ENCODE data around the gene TTLL6. TPM values are rescaled to one million over a fixed set of nuclear protein-coding genes. Genes with fewer than 3 reads are reported as not detected.

The TTLL6 gene
- total and polyA plus RNA-seq, 2 donors (not counting 3 experiments of a cell fraction or from before 2014, with no cell fraction given), result not detected

DNA sequence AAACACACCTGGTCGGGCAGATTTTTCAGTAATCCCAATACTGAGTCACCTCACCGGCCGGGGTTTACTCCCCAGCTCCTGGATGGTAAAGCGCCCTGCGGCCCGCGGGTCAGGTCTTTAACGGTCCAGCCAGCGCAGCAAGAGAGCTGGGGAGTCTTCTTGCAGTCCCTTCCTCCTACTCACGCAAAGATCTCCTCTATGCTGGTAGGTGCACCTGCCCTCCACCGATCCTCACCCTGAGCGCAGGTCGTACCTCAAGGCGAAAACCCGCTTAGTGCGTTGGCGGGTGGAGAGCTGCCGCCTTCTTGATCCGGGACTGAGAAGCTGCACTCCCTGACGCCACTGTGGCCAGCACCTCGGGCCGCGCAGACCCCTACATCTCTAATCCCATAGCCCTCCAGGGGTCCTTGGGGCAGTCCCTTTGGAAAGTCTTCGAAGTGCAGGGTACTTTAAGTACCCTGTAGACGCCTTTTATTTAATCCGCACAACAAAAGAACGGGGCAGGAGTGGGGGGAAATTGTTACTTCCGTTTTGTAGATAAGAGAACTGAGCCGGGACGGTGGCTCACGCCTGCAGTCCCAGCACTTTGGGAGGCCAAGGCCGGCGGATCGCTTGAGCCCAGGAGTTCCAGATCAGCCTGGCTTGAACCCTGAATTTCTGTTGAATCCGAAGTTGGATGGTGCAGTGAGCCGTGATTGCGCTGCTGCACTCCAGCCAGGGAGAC is 78.1 kb downstream of the TTLL6 start:
- no peak overlapping the region for H3K27ac ChIP-seq (ENCODE audit: insufficient read depth, low read depth, low read length)
- H3K27me3 ChIP-seq (ENCODE audit: control insufficient read depth in 2 of 2, insufficient read depth in 2 of 2, low read length in 2 of 2), result peaks cover 82 to 96% of the 10 kb centered on the region in 2 experiments
- no peaks in the 10 kb centered on the region for H3K4me1 ChIP-seq (ENCODE audit: control insufficient read depth, extremely low read depth, insufficient read depth, low read length)
- no peak overlapping the region for H3K4me3 ChIP-seq (replicated peaks in 1 of 3; ENCODE audit: insufficient read depth in 1 of 3, low read depth in 1 of 3, low read length in 3 of 3)
- no TSS peak for BruUV-seq (replicated peaks)
- FAIRE-seq, result no peak
- H3K9ac ChIP-seq (replicated peaks; ENCODE audit: extremely low read depth, insufficient read depth, low read length), result no peak overlapping the region
- no peaks in the 10 kb centered on the region for H3K9me3 ChIP-seq (replicated peaks; ENCODE audit: control insufficient read depth, insufficient read depth, low read length)
- no peak overlapping the region for H2AFZ ChIP-seq (ENCODE audit: low read depth, low read length)
- TF ChIP-seq POLR2A (IDR thresholded peaks at IDR 0.05; ENCODE audit: low read depth, low read length) (no peak), MYC (IDR thresholded peaks at IDR 0.05; ENCODE audit: low read depth, low read length) (no peak), FOS (IDR thresholded peaks at IDR 0.05; ENCODE audit: borderline replicate concordance, insufficient read depth, low read length) (no peak), EZH2 (IDR thresholded peaks at IDR 0.05; ENCODE audit: borderline replicate concordance, low read depth, low read length, severe bottlenecking) (peak; percentile 86)
- TF ChIP-seq, protein P1, sequence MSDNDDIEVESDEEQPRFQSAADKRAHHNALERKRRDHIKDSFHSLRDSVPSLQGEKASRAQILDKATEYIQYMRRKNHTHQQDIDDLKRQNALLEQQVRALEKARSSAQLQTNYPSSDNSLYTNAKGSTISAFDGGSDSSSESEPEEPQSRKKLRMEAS (IDR thresholded peaks at IDR 0.05; ENCODE audit: insufficient read depth, insufficient read length), result no peak
- dilution Hi-C loops (cut with MboI; ENCODE audit: extremely low pct_ligation_motif_present, low sequenced_read_pairs), result no loop called here
- no peaks in the 10 kb centered on the region for H4K20me1 ChIP-seq (replicated peaks; ENCODE audit: control insufficient read depth, extremely low read depth, insufficient read depth, low read length)
- H3K36me3 ChIP-seq (ENCODE audit: control insufficient read depth in 2 of 2, extremely low read depth in 1 of 2, insufficient read depth in 2 of 2, low read length in 2 of 2), result no peaks in the 10 kb centered on the region
- no peak overlapping the region for H3K4me2 ChIP-seq (ENCODE audit: insufficient read depth, low read length)
- no peaks in the 10 kb centered on the region for H3K9me1 ChIP-seq (replicated peaks; ENCODE audit: control insufficient read depth, extremely low read depth, insufficient read depth, low read length)
- POLR2A ChIA-PET, result no interaction called here
- intact Hi-C loops (cut with micrococcal nuclease), result no loop called here
- H3K79me2 ChIP-seq (ENCODE audit: control insufficient read depth, insufficient read depth, low read length), result no peaks in the 10 kb centered on the region
- no peak for DNase-seq (ENCODE audit: low read depth, low spot score)
- CTCF ChIA-PET, result interaction anchor here (1.0 to 5.4 kb wide), 3 partner anchors 9 to 14 kb away, joined by 3 to 35 read pairs (median 3); no protein-coding TSS in a partner anchor

DNA sequence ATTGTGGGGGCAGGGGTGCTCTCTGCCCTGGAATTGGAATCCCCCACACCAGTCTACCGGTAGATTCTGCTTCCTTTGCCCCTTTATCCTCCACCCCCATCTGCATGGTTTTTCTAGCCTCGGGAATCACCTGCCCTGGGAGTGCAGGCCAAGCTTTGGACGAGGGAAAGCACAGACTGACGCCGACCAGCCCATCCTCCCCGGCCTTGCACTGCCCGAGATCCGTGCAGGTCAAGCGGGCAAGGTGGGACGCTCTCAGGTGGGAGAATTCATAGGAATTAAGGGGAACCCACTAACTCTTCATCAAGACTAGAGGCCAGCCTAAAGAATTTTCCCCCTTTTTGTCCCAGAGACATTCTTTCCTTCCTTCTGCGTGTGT is 78.6 kb downstream of the TTLL6 start:
- DNase-seq (ENCODE audit: low read depth, low spot score), result no peak
- Histone ChIP-seq H3K27me3 (ENCODE audit: control insufficient read depth in 2 of 2, insufficient read depth in 2 of 2, low read length in 2 of 2) (peaks cover 82 to 96% of the 10 kb centered on the region in 2 experiments), H3K9me1 (replicated peaks; ENCODE audit: control insufficient read depth, extremely low read depth, insufficient read depth, low read length) (no peaks in the 10 kb centered on the region), H4K20me1 (replicated peaks; ENCODE audit: control insufficient read depth, extremely low read depth, insufficient read depth, low read length) (no peaks in the 10 kb centered on the region), H3K4me1 (ENCODE audit: control insufficient read depth, extremely low read depth, insufficient read depth, low read length) (no peaks in the 10 kb centered on the region), H3K79me2 (ENCODE audit: control insufficient read depth, insufficient read depth, low read length) (no peaks in the 10 kb centered on the region), H3K4me2 (ENCODE audit: insufficient read depth, low read length) (no peak overlapping the region), H3K27ac (ENCODE audit: insufficient read depth, low read depth, low read length) (no peak overlapping the region), H2AFZ (ENCODE audit: low read depth, low read length) (no peak overlapping the region), H3K9ac (replicated peaks; ENCODE audit: extremely low read depth, insufficient read depth, low read length) (no peak overlapping the region), H3K9me3 (replicated peaks; ENCODE audit: control insufficient read depth, insufficient read depth, low read length) (no peaks in the 10 kb centered on the region), H3K36me3 (ENCODE audit: control insufficient read depth in 2 of 2, extremely low read depth in 1 of 2, insufficient read depth in 2 of 2, low read length in 2 of 2) (no peaks in the 10 kb centered on the region), H3K4me3 (replicated peaks in 1 of 3; ENCODE audit: insufficient read depth in 1 of 3, low read depth in 1 of 3, low read length in 3 of 3) (no peak overlapping the region)
- ChIA-PET CTCF (interaction anchor here (1.0 to 5.4 kb wide), 5 partner anchors 10 to 141 kb away, joined by 3 to 35 read pairs (median 10); no protein-coding TSS in a partner anchor), POLR2A (no interaction called here)
- TF ChIP-seq, protein P2, sequence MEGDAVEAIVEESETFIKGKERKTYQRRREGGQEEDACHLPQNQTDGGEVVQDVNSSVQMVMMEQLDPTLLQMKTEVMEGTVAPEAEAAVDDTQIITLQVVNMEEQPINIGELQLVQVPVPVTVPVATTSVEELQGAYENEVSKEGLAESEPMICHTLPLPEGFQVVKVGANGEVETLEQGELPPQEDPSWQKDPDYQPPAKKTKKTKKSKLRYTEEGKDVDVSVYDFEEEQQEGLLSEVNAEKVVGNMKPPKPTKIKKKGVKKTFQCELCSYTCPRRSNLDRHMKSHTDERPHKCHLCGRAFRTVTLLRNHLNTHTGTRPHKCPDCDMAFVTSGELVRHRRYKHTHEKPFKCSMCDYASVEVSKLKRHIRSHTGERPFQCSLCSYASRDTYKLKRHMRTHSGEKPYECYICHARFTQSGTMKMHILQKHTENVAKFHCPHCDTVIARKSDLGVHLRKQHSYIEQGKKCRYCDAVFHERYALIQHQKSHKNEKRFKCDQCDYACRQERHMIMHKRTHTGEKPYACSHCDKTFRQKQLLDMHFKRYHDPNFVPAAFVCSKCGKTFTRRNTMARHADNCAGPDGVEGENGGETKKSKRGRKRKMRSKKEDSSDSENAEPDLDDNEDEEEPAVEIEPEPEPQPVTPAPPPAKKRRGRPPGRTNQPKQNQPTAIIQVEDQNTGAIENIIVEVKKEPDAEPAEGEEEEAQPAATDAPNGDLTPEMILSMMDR (IDR thresholded peaks at IDR 0.05; ENCODE audit: extremely low read depth in 1 of 2, insufficient read depth in 1 of 2, low read depth in 1 of 2, low read length in 2 of 2), result no peak
- no peak for TF ChIP-seq JUN (IDR thresholded peaks at IDR 0.05; ENCODE audit: borderline replicate concordance, insufficient read depth, insufficient read length, low read depth)
- no peak for TF ChIP-seq POLR2AphosphoS5 (IDR thresholded peaks at IDR 0.05; ENCODE audit: insufficient read depth, low read depth, low read length)
- TF ChIP-seq GATA2 (IDR thresholded peaks at IDR 0.05; ENCODE audit: insufficient read depth, insufficient read length, low read depth, low read length), result no peak
- TF ChIP-seq FOS (IDR thresholded peaks at IDR 0.05; ENCODE audit: borderline replicate concordance, insufficient read depth, low read length), result no peak
- TF ChIP-seq, protein P1 (IDR thresholded peaks at IDR 0.05; ENCODE audit: insufficient read depth, insufficient read length), result no peak
- TF ChIP-seq POLR2A (IDR thresholded peaks at IDR 0.05; ENCODE audit: low read depth, low read length), result no peak
- no peak for TF ChIP-seq MYC (IDR thresholded peaks at IDR 0.05; ENCODE audit: low read depth, low read length)
- FAIRE-seq, result no peak
- dilution Hi-C loops (cut with MboI; ENCODE audit: extremely low pct_ligation_motif_present, low sequenced_read_pairs), result no loop called here
- intact Hi-C loops (cut with micrococcal nuclease), result no loop called here
- BruUV-seq (replicated peaks), result no TSS peak
